Stomach smooth muscle (tissue), 2 donors: ENCODE data around the gene DGCR2.
"Not testable (repeated sequence)": the region's sequence is repeated elsewhere in the genome, so short reads cannot be mapped to it uniquely, and the experiment has no call there.

ENCODE experiments used
- H3K27ac ChIP-seq: one replicate; pipeline ENCODE4 v1.7.0; 2013; ENCODE audit warnings: mild to moderate bottlenecking, low read length, inconsistent platforms
- H3K27me3 ChIP-seq, 2 donors: one replicate each; pipeline ENCODE4 v1.7.0; 2013; ENCODE audit warnings: low read length in 2 of 2; ENCODE audit not compliant: insufficient read depth in 2 of 2, control insufficient read depth in 1 of 2
- H3K36me3 ChIP-seq, 2 donors: one replicate each; pipeline ENCODE4 v1.7.0; 2013; ENCODE audit warnings: low read length in 2 of 2; ENCODE audit not compliant: control insufficient read depth in 2 of 2, insufficient read depth in 2 of 2
- H3K4me1 ChIP-seq: one replicate; pipeline ENCODE4 v1.7.0; 2013; ENCODE audit warnings: low read length; ENCODE audit not compliant: control insufficient read depth, insufficient read depth
- H3K4me3 ChIP-seq, 2 donors: one replicate each; pipeline ENCODE4 v1.7.0; 2013; ENCODE audit warnings: low read length in 2 of 2
- H3K9ac ChIP-seq, 2 donors: one replicate each; pipeline ENCODE4 v1.7.0; 2013; ENCODE audit warnings: low read length in 2 of 2, mild to moderate bottlenecking in 1 of 2
- H3K9me3 ChIP-seq, 2 donors: one replicate each; pipeline ENCODE4 v1.7.0; 2013; ENCODE audit warnings: low read length in 2 of 2; ENCODE audit not compliant: control insufficient read depth in 2 of 2
- donor health status: healthy.
- donor health status: Pancreatic carcinoma.

DGCR2 gene

GRCh38 chr22:19081351-19081750 is 40.9 kb downstream of the DGCR2 start:
- no peak overlapping the region for H3K9ac ChIP-seq
- no peaks in the 10 kb centered on the region for H3K27me3 ChIP-seq
- H3K4me3 ChIP-seq = no peak overlapping the region
- peaks cover 6 to 7% of the 10 kb centered on the region in 2 donors for H3K36me3 ChIP-seq
- H3K9me3 ChIP-seq = no peaks in the 10 kb centered on the region
- no peak overlapping the region for H3K27ac ChIP-seq
- no peaks in the 10 kb centered on the region for H3K4me1 ChIP-seq

GRCh38 chr22:19080853-19081252 is 41.4 kb downstream of the DGCR2 start:
- Histone ChIP-seq H3K9me3 (no peaks in the 10 kb centered on the region), H3K27me3 (no peaks in the 10 kb centered on the region), H3K27ac (no peak overlapping the region), H3K9ac (no peak overlapping the region), H3K4me3 (no peak overlapping the region), H3K36me3 (peaks cover 5 to 6% of the 10 kb centered on the region in 2 donors), H3K4me1 (no peaks in the 10 kb centered on the region)

GRCh38 chr22:19079691-19080090 is 42.5 kb downstream of the DGCR2 start:
- peaks cover 5 to 6% of the 10 kb centered on the region in 2 donors for H3K36me3 ChIP-seq
- H3K4me3 ChIP-seq = no peak overlapping the region
- H3K27me3 ChIP-seq = no peaks in the 10 kb centered on the region
- no peaks in the 10 kb centered on the region for H3K9me3 ChIP-seq
- no peak overlapping the region for H3K27ac ChIP-seq
- no peak overlapping the region for H3K9ac ChIP-seq
- H3K4me1 ChIP-seq = no peaks in the 10 kb centered on the region

- no peak overlapping the region for H3K27ac ChIP-seq
- H3K27me3 ChIP-seq = no peaks in the 10 kb centered on the region
- no peaks in the 10 kb centered on the region for H3K9me3 ChIP-seq
- no peak overlapping the region for H3K4me3 ChIP-seq
- H3K4me1 ChIP-seq = no peaks in the 10 kb centered on the region
- H3K9ac ChIP-seq = no peak overlapping the region
- peaks cover 4 to 5% of the 10 kb centered on the region in 2 donors for H3K36me3 ChIP-seq
Measured at GRCh38 chr22:19075404-19075803, 46.8 kb downstream of the DGCR2 start.

GRCh38 chr22:19072853-19073252 is 49.4 kb downstream of the DGCR2 start:
- H3K9me3 ChIP-seq, H3K4me1 ChIP-seq, H3K27ac ChIP-seq, H3K9ac ChIP-seq, H3K27me3 ChIP-seq, H3K4me3 ChIP-seq: not testable (repeated sequence)
- peaks cover 18 to 20% of the 10 kb centered on the region in 2 donors for H3K36me3 ChIP-seq

- H3K9me3 ChIP-seq = no peaks in the 10 kb centered on the region
- peaks cover 6% of the 10 kb centered on the region for H3K4me1 ChIP-seq
- no peaks in the 10 kb centered on the region for H3K27me3 ChIP-seq
- no peak overlapping the region for H3K4me3 ChIP-seq
- no peak overlapping the region for H3K9ac ChIP-seq
- no peak overlapping the region for H3K27ac ChIP-seq
- H3K36me3 ChIP-seq = peaks cover 32 to 38% of the 10 kb centered on the region in 2 donors
Measured at GRCh38 chr22:19070397-19071169, 51.6 kb downstream of the DGCR2 start.

- H3K4me3 ChIP-seq = no peak overlapping the region
- H3K9me3 ChIP-seq = no peaks in the 10 kb centered on the region
- no peak overlapping the region for H3K9ac ChIP-seq
- peaks cover 6% of the 10 kb centered on the region for H3K4me1 ChIP-seq
- peaks cover 39 to 47% of the 10 kb centered on the region in 2 donors for H3K36me3 ChIP-seq
- H3K27me3 ChIP-seq = no peaks in the 10 kb centered on the region
- H3K27ac ChIP-seq = no peak overlapping the region
Measured at GRCh38 chr22:19069451-19069850, 52.8 kb downstream of the DGCR2 start.

- Histone ChIP-seq H3K27me3 (no peaks in the 10 kb centered on the region), H3K36me3 (peaks cover 45 to 53% of the 10 kb centered on the region in 2 donors), H3K4me1 (peaks cover 6% of the 10 kb centered on the region), H3K4me3 (no peak overlapping the region), H3K27ac (no peak overlapping the region), H3K9me3 (no peaks in the 10 kb centered on the region), H3K9ac (no peak overlapping the region)
Measured at GRCh38 chr22:19068784-19069271, 53.4 kb downstream of the DGCR2 start.

GRCh38 chr22:19067696-19068348 is 54.4 kb downstream of the DGCR2 start:
- H3K4me1 ChIP-seq = peaks cover 6% of the 10 kb centered on the region
- peaks cover 52 to 56% of the 10 kb centered on the region in 2 donors for H3K36me3 ChIP-seq
- no peaks in the 10 kb centered on the region for H3K9me3 ChIP-seq
- no peak overlapping the region for H3K27ac ChIP-seq
- no peak overlapping the region for H3K4me3 ChIP-seq
- no peak overlapping the region for H3K9ac ChIP-seq
- no peaks in the 10 kb centered on the region for H3K27me3 ChIP-seq

- Histone ChIP-seq H3K4me3 (no peak overlapping the region), H3K27me3 (no peaks in the 10 kb centered on the region), H3K9ac (no peak overlapping the region), H3K36me3 (peaks cover 60 to 66% of the 10 kb centered on the region in 2 donors), H3K9me3 (no peaks in the 10 kb centered on the region), H3K27ac (no peak overlapping the region), H3K4me1 (peaks cover 6% of the 10 kb centered on the region)
Measured at GRCh38 chr22:19066531-19067271, 55.5 kb downstream of the DGCR2 start.
